MV-4-11 (cell line): ENCODE measurements around the gene LIFR.
A peak's percentile ranks its signal among the peaks of the same experiment; 100 is the strongest.
"Not testable (repeated sequence)": the region's sequence is repeated elsewhere in the genome, so short reads cannot be mapped to it uniquely, and the experiment has no call there.

ENCODE experiments used
- DNase-seq: peaks from one replicate; lab custom pipeline; 2025; lab: John Stamatoyannopoulos, UW

The LIFR gene

DNA sequence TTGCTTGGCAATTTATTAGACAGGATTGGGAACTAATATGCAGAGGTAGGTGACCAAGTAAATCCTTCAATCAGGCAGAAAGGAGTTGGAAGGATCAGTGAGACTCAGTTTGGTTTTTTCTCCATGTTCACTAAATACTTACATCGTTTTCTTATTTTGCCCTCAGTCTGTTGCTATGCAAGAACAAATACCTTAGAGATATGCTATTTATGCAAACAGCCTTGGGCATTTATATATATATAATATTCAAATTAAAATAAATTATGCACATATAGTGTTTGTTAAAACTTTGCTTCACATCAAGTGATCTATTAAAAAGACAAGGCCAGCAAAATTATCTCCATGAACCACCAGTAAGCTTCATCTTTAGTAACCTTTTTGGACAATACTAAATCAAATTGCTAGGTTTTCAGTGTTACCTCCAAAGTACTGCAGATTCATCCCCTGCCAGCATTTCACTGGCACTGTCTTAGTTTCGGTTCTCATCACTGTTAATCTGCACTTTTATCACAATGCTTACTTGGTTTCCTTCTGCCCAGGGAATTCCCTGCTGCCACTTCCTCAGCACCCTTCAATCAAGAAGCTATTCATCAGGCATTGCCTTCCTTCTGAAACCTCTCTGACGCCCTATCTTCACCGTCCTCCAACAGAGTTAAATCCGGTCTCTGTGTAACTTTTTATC is 26.0 kb upstream of the LIFR start:
- peak; percentile 37 for DNase-seq

DNA sequence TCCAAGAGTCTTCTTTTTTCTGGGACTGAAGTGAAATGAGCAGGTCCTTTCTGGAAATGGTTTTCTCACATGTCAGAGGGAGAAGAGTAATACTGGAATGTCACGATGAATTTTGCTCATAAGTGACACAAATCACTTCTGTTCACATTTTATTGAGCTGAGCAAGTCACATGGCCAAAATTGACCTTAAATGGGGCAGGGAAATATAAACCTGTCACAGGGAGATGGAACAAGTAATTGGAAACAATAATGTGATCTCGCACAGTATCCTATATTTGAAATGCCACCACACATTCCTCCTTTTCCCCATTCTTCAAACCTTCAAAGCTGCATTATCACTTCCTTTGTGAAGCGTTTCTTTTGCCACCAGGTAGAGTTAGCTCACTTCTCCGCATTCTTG is 25.2 kb upstream of the LIFR start:
- no peak for DNase-seq

DNA sequence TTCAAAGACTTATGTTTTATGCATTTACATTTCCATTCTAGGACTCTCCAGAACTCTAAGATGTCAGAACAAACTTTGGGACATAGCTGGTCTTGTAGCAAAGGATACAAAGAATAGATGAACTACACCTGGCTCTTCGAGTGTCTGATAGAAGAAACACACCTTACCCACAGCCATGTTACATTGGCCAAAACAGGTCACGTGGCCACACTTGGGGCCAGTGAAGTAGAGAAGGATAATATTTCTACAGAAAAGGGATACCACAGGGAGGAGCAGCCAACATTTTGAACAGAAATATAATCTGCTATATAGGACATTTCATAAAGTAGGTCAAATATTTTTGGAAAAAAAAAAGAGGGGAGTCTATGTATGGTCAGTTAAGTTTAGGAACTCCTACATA is 22.7 kb upstream of the LIFR start:
- no peak for DNase-seq

DNA sequence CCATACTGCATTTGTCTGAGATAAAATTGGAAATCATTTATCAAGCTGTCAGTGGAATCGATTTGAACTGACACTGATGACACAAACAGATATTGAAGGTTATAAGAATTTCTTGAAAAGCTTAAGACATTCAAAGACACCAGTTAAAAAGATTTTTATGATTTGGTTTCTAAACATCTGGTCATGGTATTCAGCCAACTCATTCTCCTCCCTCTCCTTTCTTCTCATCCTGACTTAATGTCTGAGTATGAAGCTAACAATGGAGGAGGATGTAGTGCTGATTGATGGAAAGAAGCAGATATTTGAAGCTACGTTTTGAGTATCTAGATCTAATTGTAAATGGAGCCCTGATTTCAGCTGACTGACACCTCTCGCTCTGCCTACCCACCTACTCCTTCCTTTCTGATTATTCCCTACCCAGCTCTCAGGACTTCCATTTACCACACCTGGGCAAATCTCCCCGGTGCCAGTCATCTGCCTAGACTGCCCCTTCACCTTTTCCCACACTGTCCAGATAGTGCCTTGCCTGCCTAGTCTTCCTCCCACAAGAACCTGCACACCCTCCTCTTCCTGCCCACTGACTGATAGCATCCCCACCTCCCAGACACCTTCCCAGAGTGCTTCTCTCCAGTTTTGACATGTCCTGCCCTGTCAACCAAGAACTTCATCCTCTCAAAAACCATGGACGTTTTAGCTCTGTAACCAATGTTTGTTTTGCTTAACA is 20.7 kb upstream of the LIFR start:
- DNase-seq, result no peak

DNA sequence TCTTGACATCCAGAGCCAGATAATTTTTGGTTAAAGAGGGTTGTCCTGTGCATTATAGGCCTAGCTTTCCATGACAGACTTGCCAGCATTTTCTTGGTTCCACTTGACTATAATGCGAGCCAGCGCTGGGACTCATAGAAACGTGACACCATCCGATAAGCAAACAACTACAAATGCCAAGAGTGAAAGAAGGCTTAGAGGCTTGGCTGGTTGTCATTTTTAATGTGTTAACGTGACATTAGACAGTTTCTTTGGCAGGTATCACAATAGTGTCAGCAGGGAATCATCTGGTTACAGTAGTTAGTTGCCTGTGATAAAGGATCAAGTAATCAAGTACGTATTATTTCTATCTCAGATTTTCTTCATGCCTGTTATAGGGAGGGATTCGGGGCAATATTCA is 20.0 kb upstream of the LIFR start:
- DNase-seq, result no peak

DNA sequence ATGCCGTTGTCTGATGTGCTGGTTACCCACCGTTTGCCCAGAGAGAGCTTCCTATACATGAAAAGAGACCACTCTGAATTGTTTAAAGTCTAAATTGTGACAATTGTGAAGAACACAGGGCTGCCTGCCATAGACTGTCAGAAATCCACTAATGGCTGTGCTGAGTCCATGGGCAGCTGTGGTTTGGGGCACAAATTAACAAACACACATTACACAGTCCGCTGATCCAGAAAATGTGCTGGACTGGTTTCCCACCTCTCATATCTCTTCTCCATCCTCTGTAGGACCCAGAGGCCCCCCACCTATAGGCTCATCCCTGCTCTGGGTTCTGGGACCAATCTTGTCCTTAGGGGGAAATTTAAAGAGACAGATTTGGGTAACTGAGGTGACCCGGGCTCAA is 19.0 kb upstream of the LIFR start:
- no peak for DNase-seq

DNA sequence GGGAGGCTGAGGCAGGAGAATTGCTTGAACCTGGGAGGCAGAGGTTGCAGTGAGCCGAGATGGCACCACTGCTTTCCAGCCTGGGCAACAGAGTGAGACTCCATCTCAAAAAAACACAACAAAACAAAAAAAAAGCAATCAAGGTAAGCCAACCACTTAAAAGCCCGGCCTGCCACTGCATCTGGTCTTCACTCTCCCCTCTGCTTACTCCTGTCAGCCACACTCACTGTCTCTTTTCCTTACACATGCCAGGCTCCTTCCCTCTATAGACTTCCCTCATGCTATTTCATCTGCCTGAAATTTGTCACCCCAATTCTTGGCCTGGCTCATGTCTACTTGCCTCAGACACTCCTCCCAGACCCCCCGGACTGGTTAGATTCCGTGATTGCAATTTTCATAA is 17.6 kb upstream of the LIFR start:
- no peak for DNase-seq

DNA sequence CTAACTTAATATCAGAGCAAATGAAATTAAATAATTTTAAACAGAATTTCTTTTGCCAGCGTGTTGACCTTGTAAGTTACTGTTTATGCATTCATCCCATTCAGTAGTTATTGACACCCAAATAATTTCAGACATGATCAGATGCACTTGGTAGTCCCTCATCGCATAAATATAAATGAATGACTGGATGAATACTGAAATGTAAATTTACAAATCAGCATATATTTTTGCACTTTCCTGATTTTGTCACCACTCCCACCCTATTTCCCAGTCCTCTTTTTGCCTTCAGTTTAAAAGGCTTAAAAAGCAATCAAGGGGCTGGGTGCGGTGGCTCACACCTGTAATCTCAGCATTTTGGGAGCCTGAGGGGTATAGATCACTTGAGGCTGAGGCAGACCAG is 17.1 kb upstream of the LIFR start:
- DNase-seq, result no peak

DNA sequence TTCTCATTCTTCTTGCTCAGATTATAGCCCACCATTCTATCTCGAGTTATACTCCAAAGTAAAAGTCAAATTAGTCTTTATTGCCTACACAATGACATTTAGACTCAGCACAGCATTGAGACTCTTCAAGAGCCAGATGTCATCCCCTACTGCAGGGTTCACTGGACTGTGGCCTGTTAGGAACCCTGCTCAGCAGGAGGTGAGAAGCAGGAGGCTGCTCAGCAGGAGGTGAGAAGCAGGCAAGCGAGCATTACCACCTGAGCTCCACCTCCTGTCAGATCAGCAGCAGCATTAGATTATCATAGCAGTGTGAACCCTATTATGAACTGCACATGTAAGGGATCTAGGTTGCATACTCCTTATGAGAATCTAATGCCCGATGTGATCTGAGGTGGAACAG is 12.7 kb upstream of the LIFR start:
- no peak for DNase-seq

DNA sequence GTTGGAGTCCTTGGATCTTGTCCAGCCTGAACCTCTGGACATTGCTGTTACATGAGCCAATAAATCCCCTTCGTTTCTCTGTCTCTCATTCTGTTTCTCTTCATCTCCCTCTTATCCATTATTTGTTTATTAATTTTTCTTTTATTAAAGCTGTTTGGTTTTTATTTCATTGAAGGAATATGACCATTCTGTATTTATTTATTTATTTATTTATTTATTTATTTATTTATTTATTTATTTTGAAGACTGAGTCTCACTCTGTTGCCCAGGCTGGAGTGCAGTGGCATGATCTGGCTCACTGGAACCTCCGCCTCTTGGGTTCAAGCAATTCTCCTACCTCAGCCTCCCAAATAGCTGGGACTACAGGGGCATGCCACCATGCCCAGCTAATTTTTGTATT is 10.9 kb upstream of the LIFR start:
- not testable (repeated sequence) for DNase-seq

DNA sequence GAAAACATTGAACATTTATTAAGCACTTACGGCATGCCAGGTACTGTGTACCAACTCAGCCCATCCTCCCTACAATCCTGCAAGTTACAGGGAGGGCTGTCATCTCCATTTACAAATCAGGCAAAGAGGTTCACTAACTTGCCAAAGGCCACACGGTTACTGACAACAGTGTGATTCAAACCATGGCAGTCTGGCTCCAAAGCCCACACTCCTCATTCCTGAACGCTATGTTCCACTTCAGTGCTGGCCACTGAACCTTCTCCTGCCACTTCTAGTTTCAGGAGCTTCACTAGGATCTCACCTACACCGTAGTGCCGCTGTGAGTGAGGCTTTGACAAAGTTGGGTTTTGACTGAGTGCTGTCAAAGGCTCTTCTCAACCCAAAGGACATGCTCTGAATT is 7.2 kb upstream of the LIFR start:
- DNase-seq, result no peak

DNA sequence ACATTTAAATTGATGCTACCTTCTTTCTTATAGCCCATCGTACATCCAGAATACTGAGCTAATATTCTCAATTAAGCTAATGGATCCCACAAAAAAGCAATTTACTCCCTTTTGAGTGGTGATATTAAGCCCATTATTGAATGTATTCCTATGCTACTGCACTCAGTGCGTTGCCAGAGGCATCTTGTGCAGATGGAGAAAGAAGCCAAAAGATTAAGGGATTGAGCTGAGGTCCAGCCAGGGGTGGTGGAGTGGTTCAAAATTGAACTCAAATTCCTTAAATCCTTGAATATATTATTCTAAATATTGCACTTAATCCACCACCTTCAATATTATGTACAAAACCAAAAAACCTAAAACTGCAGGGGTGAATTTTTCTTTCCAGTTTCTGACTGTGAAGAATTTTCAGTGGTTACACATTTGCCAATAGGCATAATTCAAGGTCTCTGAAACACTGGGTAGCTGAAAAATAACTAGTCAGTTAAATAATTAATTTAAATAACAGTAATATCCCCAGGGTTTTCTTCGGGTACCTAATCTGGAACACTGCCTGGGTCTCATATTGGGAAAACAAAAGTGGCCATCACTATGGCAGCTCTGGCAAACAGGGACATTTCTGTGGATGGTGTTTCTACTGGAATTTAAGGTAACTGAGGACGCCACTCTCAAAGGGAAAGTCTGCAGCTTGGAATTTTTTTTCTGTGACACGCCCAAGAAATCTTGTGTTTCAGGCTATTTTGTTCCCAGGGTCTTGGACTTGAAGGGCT is 6.2 kb upstream of the LIFR start:
- no peak for DNase-seq

DNA sequence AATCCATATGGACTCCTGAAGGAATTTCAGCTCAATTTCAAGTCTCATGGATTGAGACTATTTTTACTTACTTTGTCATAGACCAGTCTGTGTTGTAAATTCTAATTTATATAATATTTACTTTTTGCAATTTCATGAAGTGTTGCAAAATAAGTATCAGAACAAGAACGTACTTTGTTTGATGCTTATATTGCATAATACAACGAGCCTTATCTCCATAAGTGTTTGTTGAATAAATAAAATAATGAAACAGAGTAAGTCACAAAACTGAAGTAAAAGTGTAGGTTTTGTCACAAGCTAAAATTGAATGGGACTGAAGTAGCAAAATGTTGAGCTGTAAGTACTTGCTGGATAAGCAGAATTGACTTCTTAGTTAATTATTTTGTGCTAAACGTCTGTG is 3.0 kb upstream of the LIFR start:
- DNase-seq, result no peak

DNA sequence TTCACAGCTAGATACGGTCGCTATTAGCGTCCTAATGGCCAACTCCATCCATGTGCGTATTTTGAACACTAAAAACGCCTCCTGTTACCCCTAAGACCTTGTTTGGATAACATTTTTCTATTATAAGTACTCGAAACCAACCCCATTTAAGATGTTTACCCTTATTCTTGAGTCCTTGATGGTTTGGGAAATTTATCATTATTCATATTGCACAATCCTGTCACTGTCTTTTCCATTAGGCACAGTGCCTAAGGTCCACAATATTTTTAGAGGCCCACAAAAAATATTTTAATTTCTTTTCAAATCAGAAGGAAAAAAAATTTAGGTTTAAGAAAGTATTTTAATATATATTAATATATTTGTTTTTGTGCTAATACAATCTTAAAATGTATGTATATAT is 1.3 kb upstream of the LIFR start:
- no peak for DNase-seq

DNA sequence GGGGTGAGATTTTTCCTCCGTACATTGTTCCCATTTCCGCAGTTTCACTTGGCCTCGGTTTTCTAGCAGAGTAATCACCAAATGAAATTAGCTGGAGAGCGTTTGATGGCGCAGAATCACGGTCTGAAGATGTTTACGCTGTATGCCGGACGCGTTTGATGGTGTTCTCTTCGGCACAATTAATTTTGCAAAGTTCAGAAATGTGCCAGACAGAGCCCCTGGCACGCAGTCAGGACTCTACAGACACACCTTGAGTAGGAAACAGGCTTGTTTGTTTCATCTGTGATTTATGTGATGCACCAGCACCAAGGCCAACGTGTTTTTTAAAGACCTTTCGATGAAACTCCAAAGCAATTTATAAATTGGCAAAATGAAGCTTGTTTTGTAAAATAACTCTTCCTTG is 863 bp upstream of the LIFR start:
- no peak for DNase-seq

DNA sequence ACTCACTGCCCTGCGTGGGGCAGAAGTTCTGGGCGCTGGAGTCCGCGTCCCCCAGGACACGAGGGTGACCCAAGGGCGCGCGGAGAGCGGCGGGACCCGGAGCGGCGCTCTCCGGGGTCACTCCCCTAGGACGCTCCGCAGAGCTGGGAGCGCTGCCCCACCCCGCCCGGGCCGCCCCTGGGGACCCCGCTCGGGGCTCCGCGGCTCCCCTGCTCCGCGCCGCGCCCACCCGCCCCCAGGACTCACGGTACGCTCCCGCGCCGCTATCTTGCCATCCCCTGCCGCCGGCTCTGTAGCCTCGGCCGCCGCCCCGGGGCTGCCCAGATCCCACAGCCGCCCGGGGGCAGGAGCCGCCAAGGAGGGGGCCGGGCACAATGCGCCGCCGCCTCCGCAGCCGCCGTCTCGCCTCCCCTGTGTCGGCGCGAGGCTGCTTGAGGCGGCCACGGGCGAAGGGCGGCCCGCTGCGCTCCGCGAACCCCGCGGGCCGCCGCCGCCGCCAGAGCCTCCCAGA is 303 bp downstream of the LIFR start:
- no peak for DNase-seq

DNA sequence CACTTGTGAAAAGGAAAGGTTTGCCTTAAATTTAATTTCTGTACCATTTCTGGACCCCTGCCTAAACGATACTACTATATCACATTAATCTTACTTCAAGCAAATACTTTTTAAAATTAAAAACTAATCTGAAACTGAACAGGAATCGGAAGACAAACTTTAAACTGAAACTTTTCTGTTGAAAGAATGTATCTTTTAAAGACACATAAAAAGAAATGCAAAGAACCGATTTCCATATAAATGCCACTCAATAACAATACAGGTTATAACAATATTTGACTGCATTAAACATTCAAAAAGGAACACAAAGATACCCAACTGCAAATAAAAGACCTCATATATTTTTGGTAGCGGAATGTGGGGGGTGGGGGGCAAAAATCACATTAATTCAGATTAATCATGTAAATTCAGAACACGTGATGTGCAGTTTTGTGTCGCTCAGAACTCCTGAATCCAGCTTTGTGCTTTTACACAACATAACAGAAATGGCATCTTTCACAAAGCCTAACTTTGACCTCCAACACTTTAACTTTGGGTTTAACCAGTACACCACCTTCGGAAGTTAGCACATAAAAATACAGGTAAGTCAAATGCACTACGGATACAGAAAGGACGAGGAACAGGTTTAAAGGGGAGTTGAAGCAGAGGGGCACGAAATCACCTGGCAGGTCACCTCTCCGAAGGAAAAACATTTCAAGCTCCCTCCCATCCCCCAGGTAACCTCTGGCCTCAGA is 925 bp downstream of the LIFR start:
- DNase-seq, result no peak

DNA sequence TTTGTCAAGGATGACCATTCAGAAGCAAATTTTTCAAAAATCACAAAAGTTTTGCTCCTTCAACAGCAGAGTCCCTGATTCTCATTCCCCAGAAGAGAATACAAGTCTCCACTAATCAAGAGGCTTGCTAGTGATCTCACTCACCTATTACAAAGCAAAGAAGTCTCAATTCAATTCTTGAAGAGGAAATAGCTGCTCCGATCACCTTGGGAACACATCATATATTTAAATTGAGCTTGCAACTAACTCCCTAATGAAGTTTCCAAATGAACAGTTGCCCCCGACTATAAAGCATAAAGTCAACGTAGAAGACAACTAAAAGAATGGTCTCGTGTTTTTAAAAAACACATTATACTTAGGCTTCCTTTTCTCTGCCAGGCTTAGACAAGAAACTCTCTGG is 1.6 kb downstream of the LIFR start:
- no peak for DNase-seq

DNA sequence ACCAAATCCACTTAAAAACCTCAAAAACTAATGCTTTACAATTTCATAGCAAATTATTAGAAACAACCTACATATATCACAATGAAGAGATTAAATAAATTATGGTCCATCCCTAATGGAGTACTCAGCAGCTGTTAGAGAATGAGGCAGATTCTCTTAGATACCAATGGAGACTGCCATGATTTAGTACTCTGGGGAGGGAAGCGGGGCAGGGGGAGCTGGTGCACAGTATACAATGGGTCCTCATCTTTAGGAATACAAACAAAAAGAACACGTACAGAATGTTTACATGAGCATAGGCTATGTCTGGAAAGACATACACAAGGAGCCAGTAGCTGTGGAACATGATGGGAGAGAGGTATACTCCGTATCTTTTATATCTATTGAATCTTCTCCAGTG is 2.0 kb downstream of the LIFR start:
- no peak for DNase-seq

DNA sequence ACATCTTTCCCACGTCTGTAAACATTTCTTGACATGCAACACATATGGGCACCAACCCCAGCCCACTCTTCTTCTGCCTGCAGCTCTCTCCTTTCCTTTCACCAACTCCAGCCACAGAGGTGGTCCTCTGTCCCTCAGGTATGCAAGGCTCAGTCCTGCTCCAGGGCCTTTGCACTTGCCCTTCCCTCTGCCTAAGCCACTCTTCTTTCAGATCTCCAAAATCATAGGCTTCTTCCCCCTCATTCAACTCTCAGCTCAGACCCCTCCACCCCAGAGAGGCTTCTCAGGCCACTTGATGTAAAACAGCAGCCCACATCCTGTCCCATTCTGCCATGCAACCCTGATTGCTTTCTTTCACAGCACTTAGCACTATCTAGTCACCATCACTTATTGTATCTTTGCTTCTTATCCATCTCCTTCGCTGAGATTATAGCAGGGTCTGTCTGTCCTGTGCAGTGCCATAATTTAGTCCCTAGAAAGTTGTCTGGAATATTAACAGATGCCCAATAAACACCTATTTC is 3.4 kb downstream of the LIFR start:
- DNase-seq, result no peak

DNA sequence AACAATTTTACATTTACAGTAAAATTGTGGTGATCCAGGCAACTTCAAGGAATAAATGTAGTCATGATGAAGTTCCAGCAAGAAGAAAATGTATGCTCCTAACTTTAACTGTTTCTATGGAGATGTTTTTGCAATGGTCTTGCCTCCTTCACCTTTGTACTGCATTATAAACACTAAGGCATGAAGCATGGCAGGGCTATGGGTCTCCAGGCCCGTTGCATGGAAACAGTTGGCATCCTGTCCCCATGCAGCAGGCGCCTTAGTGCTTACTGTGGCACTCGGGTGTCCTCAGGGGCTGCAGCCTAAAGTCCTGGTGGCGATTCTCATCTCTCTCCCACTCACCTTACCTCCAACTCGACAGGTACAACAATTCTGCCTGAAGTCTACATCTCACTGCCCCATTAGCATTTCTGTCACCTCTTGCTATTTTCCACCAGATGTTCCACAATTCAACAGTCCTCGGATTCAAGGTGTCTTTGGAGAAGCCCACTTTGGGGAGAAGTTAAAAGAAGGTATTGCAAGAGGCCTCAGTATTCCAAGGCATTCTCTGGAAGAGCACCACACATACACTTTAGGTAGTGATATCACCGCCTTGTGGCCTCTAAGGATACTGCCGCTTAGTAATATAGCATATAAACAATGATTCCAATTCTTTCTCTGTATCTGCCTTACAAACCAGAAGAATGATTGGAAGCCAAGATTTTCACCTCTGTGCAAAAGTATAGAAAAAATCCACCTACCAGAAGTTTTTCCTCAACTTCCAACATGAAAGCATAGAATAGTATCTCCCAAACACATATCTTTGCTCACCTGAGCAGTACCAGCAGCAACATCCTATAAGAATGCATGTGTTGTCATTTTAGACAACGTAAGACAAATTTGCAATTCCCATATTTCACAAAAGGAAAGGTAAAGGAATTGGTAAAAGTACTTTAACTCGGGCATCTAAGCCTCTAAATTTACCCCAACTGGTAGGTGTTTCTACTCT is 5.1 kb downstream of the LIFR start:
- DNase-seq, result no peak
